GM19240 (cell line): ENCODE data around the gene POLR1C.
"Not testable (repeated sequence)": the region's sequence is repeated elsewhere in the genome, so short reads cannot be mapped to it uniquely, and the experiment has no call there.

Source experiments
- DNase-seq: peaks from one replicate; pipeline ENCODE4 v3.0.0; 2011; ENCODE audit warnings: low spot score; ENCODE audit not compliant: insufficient read length

The POLR1C gene

GRCh38 chr6:43509984-43510826, 6.7 kb upstream of the POLR1C start, which contains the start of gene LRRC73:
LRRC73 (minus strand) TSS chr6:43510346; CDS start chr6:43509785, 561 bp downstream.
- peak; percentile 38 for DNase-seq

GRCh38 chr6:43510827-43511163, 6.1 kb upstream of the POLR1C start:
- DNase-seq: no peak

- DNase-seq: no peak
These were observed 5.0 kb upstream of the POLR1C start for GRCh38 chr6:43511824-43512415.

GRCh38 chr6:43515808-43516207, 1.1 kb upstream of the POLR1C start:
- no peak for DNase-seq

- no peak for DNase-seq
These were observed 557 bp upstream of the POLR1C start for GRCh38 chr6:43516367-43516696.

- no peak for DNase-seq
These were observed 842 bp downstream of the POLR1C start for GRCh38 chr6:43517505-43518357.

GRCh38 chr6:43520097-43520496, 3.2 kb downstream of the POLR1C start:
- DNase-seq: no peak

- no peak for DNase-seq
These were observed 4.9 kb downstream of the POLR1C start for GRCh38 chr6:43521836-43522235.

GRCh38 chr6:43522547-43523261, 5.8 kb downstream of the POLR1C start:
- no peak for DNase-seq

- no peak for DNase-seq
These were observed 6.4 kb downstream of the POLR1C start for GRCh38 chr6:43523284-43523683.

GRCh38 chr6:43524483-43524961, 7.6 kb downstream of the POLR1C start:
- DNase-seq: no peak

GRCh38 chr6:43532201-43532600, 15.3 kb downstream of the POLR1C start:
- DNase-seq: no peak

GRCh38 chr6:43538986-43539385, 22.1 kb downstream of the POLR1C start:
- not testable (repeated sequence) for DNase-seq

- DNase-seq: not testable (repeated sequence)
These were observed 22.5 kb downstream of the POLR1C start for GRCh38 chr6:43539409-43539808.

- no peak for DNase-seq
These were observed 23.6 kb downstream of the POLR1C start for GRCh38 chr6:43540507-43540906.

- DNase-seq: no peak
These were observed 25.0 kb downstream of the POLR1C start for GRCh38 chr6:43541774-43542471.

- no peak for DNase-seq
These were observed 27.6 kb downstream of the POLR1C start for GRCh38 chr6:43544461-43544860.

- DNase-seq: no peak
These were observed 30.3 kb downstream of the POLR1C start for GRCh38 chr6:43547222-43547621.

GRCh38 chr6:43557620-43558019, 40.7 kb downstream of the POLR1C start:
- not testable (repeated sequence) for DNase-seq

- DNase-seq: no peak
These were observed 42.4 kb downstream of the POLR1C start for GRCh38 chr6:43559328-43559727.
